Measurements from ENCODE around the gene ADAP1.

ADAP1 gene

GRCh38 chr7:897086-897485 lies 57.4 kb downstream of the ADAP1 start:
- Histone ChIP-seq H3K9me3 (no peaks in the 10 kb centered on the region), H3K4me3 (ENCODE audit: low read depth in 1 of 2, low read length in 1 of 2) (no peak overlapping the region), H3K27ac (no peak overlapping the region), H3K4me1 (ENCODE audit: control insufficient read depth in 1 of 2, insufficient read depth in 1 of 2, low read depth in 1 of 2, low read length in 1 of 2) (peaks cover 0 to 6% of the 10 kb centered on the region in 2 experiments), H3K36me3 (peaks cover 94% of the 10 kb centered on the region), H3K27me3 (no peaks in the 10 kb centered on the region)
- TF ChIP-seq CTCF (IDR thresholded peaks at IDR 0.05) = no peak

- Histone ChIP-seq H3K4me1 (ENCODE audit: control insufficient read depth in 1 of 2, insufficient read depth in 1 of 2, low read depth in 1 of 2, low read length in 1 of 2) (peaks cover 0 to 2% of the 10 kb centered on the region in 2 experiments), H3K9me3 (no peaks in the 10 kb centered on the region), H3K4me3 (ENCODE audit: low read depth in 1 of 2, low read length in 1 of 2) (no peak overlapping the region), H3K27ac (no peak overlapping the region), H3K27me3 (no peaks in the 10 kb centered on the region), H3K36me3 (peaks cover 100% of the 10 kb centered on the region)
- TF ChIP-seq CTCF (IDR thresholded peaks at IDR 0.05) = no peak
These were observed 58.0 kb downstream of the ADAP1 start for GRCh38 chr7:896346-897075.

GRCh38 chr7:895451-896052 lies 58.9 kb downstream of the ADAP1 start:
- H3K27ac ChIP-seq = no peak overlapping the region
- H3K9me3 ChIP-seq = no peaks in the 10 kb centered on the region
- no peak for TF ChIP-seq CTCF (IDR thresholded peaks at IDR 0.05)
- peaks cover 100% of the 10 kb centered on the region for H3K36me3 ChIP-seq
- no peaks in the 10 kb centered on the region for H3K4me1 ChIP-seq (ENCODE audit: control insufficient read depth in 1 of 2, insufficient read depth in 1 of 2, low read depth in 1 of 2, low read length in 1 of 2)
- no peaks in the 10 kb centered on the region for H3K27me3 ChIP-seq
- no peak overlapping the region for H3K4me3 ChIP-seq (ENCODE audit: low read depth in 1 of 2, low read length in 1 of 2)

- Histone ChIP-seq H3K4me3 (ENCODE audit: low read depth in 1 of 2, low read length in 1 of 2) (no peak overlapping the region), H3K27me3 (no peaks in the 10 kb centered on the region), H3K36me3 (peaks cover 98% of the 10 kb centered on the region), H3K9me3 (no peaks in the 10 kb centered on the region), H3K4me1 (ENCODE audit: control insufficient read depth in 1 of 2, insufficient read depth in 1 of 2, low read depth in 1 of 2, low read length in 1 of 2) (no peaks in the 10 kb centered on the region), H3K27ac (no peak overlapping the region)
- TF ChIP-seq CTCF (IDR thresholded peaks at IDR 0.05) = no peak
These were observed 59.5 kb downstream of the ADAP1 start for GRCh38 chr7:894927-895450.

- peaks cover 93% of the 10 kb centered on the region for H3K36me3 ChIP-seq
- H3K4me3 ChIP-seq (ENCODE audit: low read depth in 1 of 2, low read length in 1 of 2) = no peak overlapping the region
- H3K27me3 ChIP-seq = no peaks in the 10 kb centered on the region
- no peak for TF ChIP-seq CTCF (IDR thresholded peaks at IDR 0.05)
- H3K4me1 ChIP-seq (ENCODE audit: control insufficient read depth in 1 of 2, insufficient read depth in 1 of 2, low read depth in 1 of 2, low read length in 1 of 2) = no peaks in the 10 kb centered on the region
- H3K9me3 ChIP-seq = no peaks in the 10 kb centered on the region
- no peak overlapping the region for H3K27ac ChIP-seq
These were observed 60.2 kb downstream of the ADAP1 start for GRCh38 chr7:894164-894867.
